Activated CD4-positive, alpha-beta T cell treated with anti-CD3 and anti-CD28 coated beads, Interleukin-2, amount 10 ng/mL, durations not matched to agents 24 days and 14 days (primary cell): ENCODE results near the gene SORCS3. TPM values are rescaled to one million over a fixed set of nuclear protein-coding genes. Genes with fewer than 3 reads are reported as not detected.

Source experiments
- DNase-seq: peaks from one replicate; pipeline ENCODE4 v3.0.0; 2022
- H3K27ac Mint-ChIP-seq: one replicate; pipeline ENCODE4 v1.8.0; 2022; ENCODE audit warnings: mild to moderate bottlenecking, mixed read lengths
- H3K27me3 Mint-ChIP-seq: one replicate; pipeline ENCODE4 v1.8.0; 2022; ENCODE audit warnings: mixed read lengths
- H3K36me3 Mint-ChIP-seq: one replicate; pipeline ENCODE4 v1.8.0; 2022; ENCODE audit warnings: low read depth, mild to moderate bottlenecking, mixed read lengths
- H3K4me1 Mint-ChIP-seq: one replicate; pipeline ENCODE4 v1.8.0; 2021; ENCODE audit warnings: mixed read lengths
- H3K4me3 Mint-ChIP-seq: one replicate; pipeline ENCODE4 v1.8.0; 2022; ENCODE audit warnings: mild to moderate bottlenecking, moderate library complexity, mixed read lengths
- H3K9me3 Mint-ChIP-seq: one replicate; pipeline ENCODE4 v1.8.0; 2021; ENCODE audit warnings: mixed read lengths
- intact Hi-C: fragments of 100-400 bp; cut with micrococcal nuclease; formaldehyde crosslinking; loops from one replicate; pipeline ENCODE4 v1.15.1; 2023
- total RNA-seq: library from RNA; stranded (reverse); gene quantifications from 2 replicates; pipeline ENCODE4 v1.2.3, GENCODE V29; 2022

SORCS3 gene
- total RNA-seq, 1 donor from 2014 or later: not detected

GRCh38 chr10:105258674-105259065 lies 617.6 kb downstream of the SORCS3 start:
- DNase-seq: no peak
- H3K27ac Mint-ChIP-seq: no peak overlapping the region
- H3K4me1 Mint-ChIP-seq: no peaks in the 10 kb centered on the region
- H3K27me3 Mint-ChIP-seq: no peaks in the 10 kb centered on the region
- intact Hi-C loops: no loop called here
- no peak overlapping the region for H3K4me3 Mint-ChIP-seq
- H3K36me3 Mint-ChIP-seq: no peaks in the 10 kb centered on the region
- H3K9me3 Mint-ChIP-seq: peaks cover 5% of the 10 kb centered on the region

- H3K4me3 Mint-ChIP-seq: no peak overlapping the region
- H3K27ac Mint-ChIP-seq: no peak overlapping the region
- H3K4me1 Mint-ChIP-seq: no peaks in the 10 kb centered on the region
- no peaks in the 10 kb centered on the region for H3K27me3 Mint-ChIP-seq
- peaks cover 5% of the 10 kb centered on the region for H3K9me3 Mint-ChIP-seq
- no peak for DNase-seq
- no peaks in the 10 kb centered on the region for H3K36me3 Mint-ChIP-seq
- intact Hi-C loops: no loop called here
Measured at GRCh38 chr10:105259201-105259600, 618.1 kb downstream of the SORCS3 start.

- no peak overlapping the region for H3K4me3 Mint-ChIP-seq
- DNase-seq: no peak
- H3K4me1 Mint-ChIP-seq: no peaks in the 10 kb centered on the region
- intact Hi-C loops: no loop called here
- no peaks in the 10 kb centered on the region for H3K27me3 Mint-ChIP-seq
- H3K36me3 Mint-ChIP-seq: no peaks in the 10 kb centered on the region
- no peak overlapping the region for H3K27ac Mint-ChIP-seq
- no peaks in the 10 kb centered on the region for H3K9me3 Mint-ChIP-seq
Measured at GRCh38 chr10:105262666-105263065, 621.6 kb downstream of the SORCS3 start.

GRCh38 chr10:105266966-105267539 lies 626.0 kb downstream of the SORCS3 start:
- Mint-ChIP-seq H3K36me3 (no peaks in the 10 kb centered on the region), H3K9me3 (no peaks in the 10 kb centered on the region), H3K4me3 (no peak overlapping the region), H3K4me1 (no peaks in the 10 kb centered on the region), H3K27me3 (no peaks in the 10 kb centered on the region), H3K27ac (no peak overlapping the region)
- DNase-seq: no peak
- intact Hi-C loops: no loop called here

GRCh38 chr10:105268961-105269360 lies 627.9 kb downstream of the SORCS3 start:
- H3K27me3 Mint-ChIP-seq: no peaks in the 10 kb centered on the region
- H3K4me3 Mint-ChIP-seq: no peak overlapping the region
- no peak overlapping the region for H3K27ac Mint-ChIP-seq
- no peaks in the 10 kb centered on the region for H3K4me1 Mint-ChIP-seq
- no peak for DNase-seq
- no peaks in the 10 kb centered on the region for H3K36me3 Mint-ChIP-seq
- no peaks in the 10 kb centered on the region for H3K9me3 Mint-ChIP-seq
- intact Hi-C loops: no loop called here

GRCh38 chr10:105269689-105270088 lies 628.6 kb downstream of the SORCS3 start:
- peaks cover 2% of the 10 kb centered on the region for H3K4me1 Mint-ChIP-seq
- H3K36me3 Mint-ChIP-seq: no peaks in the 10 kb centered on the region
- DNase-seq: no peak
- no peaks in the 10 kb centered on the region for H3K9me3 Mint-ChIP-seq
- intact Hi-C loops: no loop called here
- no peak overlapping the region for H3K27ac Mint-ChIP-seq
- no peak overlapping the region for H3K4me3 Mint-ChIP-seq
- H3K27me3 Mint-ChIP-seq: no peaks in the 10 kb centered on the region

- H3K27me3 Mint-ChIP-seq: no peaks in the 10 kb centered on the region
- DNase-seq: no peak
- H3K9me3 Mint-ChIP-seq: peaks cover 4% of the 10 kb centered on the region
- peaks cover 6% of the 10 kb centered on the region for H3K4me1 Mint-ChIP-seq
- H3K4me3 Mint-ChIP-seq: no peak overlapping the region
- no peak overlapping the region for H3K27ac Mint-ChIP-seq
- no peaks in the 10 kb centered on the region for H3K36me3 Mint-ChIP-seq
- intact Hi-C loops: no loop called here
Measured at GRCh38 chr10:105274556-105275070, 633.5 kb downstream of the SORCS3 start.

- intact Hi-C loops: no loop called here
- Mint-ChIP-seq H3K4me1 (peaks cover 6% of the 10 kb centered on the region), H3K4me3 (no peak overlapping the region), H3K9me3 (peaks cover 7% of the 10 kb centered on the region), H3K36me3 (no peaks in the 10 kb centered on the region), H3K27ac (no peak overlapping the region), H3K27me3 (no peaks in the 10 kb centered on the region)
- DNase-seq: no peak
Measured at GRCh38 chr10:105278439-105278838, 637.3 kb downstream of the SORCS3 start.

GRCh38 chr10:105279101-105279500 lies 638.0 kb downstream of the SORCS3 start:
- Mint-ChIP-seq H3K4me3 (no peak overlapping the region), H3K27me3 (no peaks in the 10 kb centered on the region), H3K27ac (no peak overlapping the region), H3K36me3 (no peaks in the 10 kb centered on the region), H3K4me1 (peaks cover 6% of the 10 kb centered on the region), H3K9me3 (peaks cover 7% of the 10 kb centered on the region)
- intact Hi-C loops: no loop called here
- DNase-seq: no peak

GRCh38 chr10:105280895-105281294 lies 639.8 kb downstream of the SORCS3 start:
- H3K4me1 Mint-ChIP-seq: no peaks in the 10 kb centered on the region
- DNase-seq: no peak
- no peak overlapping the region for H3K27ac Mint-ChIP-seq
- intact Hi-C loops: no loop called here
- no peaks in the 10 kb centered on the region for H3K36me3 Mint-ChIP-seq
- H3K27me3 Mint-ChIP-seq: no peaks in the 10 kb centered on the region
- peaks cover 7% of the 10 kb centered on the region for H3K9me3 Mint-ChIP-seq
- H3K4me3 Mint-ChIP-seq: no peak overlapping the region

- no peaks in the 10 kb centered on the region for H3K27me3 Mint-ChIP-seq
- H3K27ac Mint-ChIP-seq: no peak overlapping the region
- DNase-seq: no peak
- H3K36me3 Mint-ChIP-seq: no peaks in the 10 kb centered on the region
- H3K4me3 Mint-ChIP-seq: no peak overlapping the region
- no peaks in the 10 kb centered on the region for H3K4me1 Mint-ChIP-seq
- intact Hi-C loops: no loop called here
- H3K9me3 Mint-ChIP-seq: peaks cover 3% of the 10 kb centered on the region
Measured at GRCh38 chr10:105284476-105285215, 643.6 kb downstream of the SORCS3 start.

GRCh38 chr10:105288026-105288425 lies 646.9 kb downstream of the SORCS3 start:
- no peak overlapping the region for H3K4me3 Mint-ChIP-seq
- H3K4me1 Mint-ChIP-seq: no peaks in the 10 kb centered on the region
- no peaks in the 10 kb centered on the region for H3K36me3 Mint-ChIP-seq
- H3K9me3 Mint-ChIP-seq: no peaks in the 10 kb centered on the region
- intact Hi-C loops: no loop called here
- no peaks in the 10 kb centered on the region for H3K27me3 Mint-ChIP-seq
- H3K27ac Mint-ChIP-seq: no peak overlapping the region
- no peak for DNase-seq

GRCh38 chr10:105288613-105289012 lies 647.5 kb downstream of the SORCS3 start:
- Mint-ChIP-seq H3K9me3 (no peaks in the 10 kb centered on the region), H3K4me3 (no peak overlapping the region), H3K27ac (no peak overlapping the region), H3K27me3 (no peaks in the 10 kb centered on the region), H3K4me1 (no peaks in the 10 kb centered on the region), H3K36me3 (no peaks in the 10 kb centered on the region)
- intact Hi-C loops: no loop called here
- DNase-seq: no peak

GRCh38 chr10:105291571-105291970 lies 650.5 kb downstream of the SORCS3 start:
- Mint-ChIP-seq H3K36me3 (no peaks in the 10 kb centered on the region), H3K27me3 (no peaks in the 10 kb centered on the region), H3K9me3 (no peaks in the 10 kb centered on the region), H3K4me1 (no peaks in the 10 kb centered on the region), H3K4me3 (no peak overlapping the region), H3K27ac (no peak overlapping the region)
- intact Hi-C loops: no loop called here
- no peak for DNase-seq
